IMR-90 (cell line): ENCODE data around the gene HAUS7. TPM values are rescaled to one million over a fixed set of nuclear protein-coding genes. Genes with fewer than 3 reads are reported as not detected.

Experiments used
- ATAC-seq: fragments of 200-7000 bp; cut with Tn5 transposase; 2 replicates; pipeline ENCODE4 v1.9.1; 2020; ENCODE audit warnings: low read depth, mild to moderate bottlenecking, moderate library complexity
- BruUV-seq: library from RNA; stranded (reverse); fragments of 400-500 nt; replicated peaks from 2 replicates; lab custom pipeline; 2021; lab: Mats Ljungman, UMichigan
- CTCF ChIA-PET: fragments of 300-600 bp; formaldehyde crosslinking; extraction: SDS; loops from one replicate; lab custom pipeline; 2021; ENCODE audit warnings: antibody characterized with exemption; lab: Yijun Ruan, JAX
- POLR2A ChIA-PET: fragments of 300-600 bp; sonication (Branson Sonifier 250); formaldehyde crosslinking; loops from one replicate; lab custom pipeline; 2022; ENCODE audit warnings: antibody characterized with exemption; ENCODE audit not compliant: unreplicated experiment; lab: Charles Lee
- DNase-seq: peaks from one replicate; pipeline ENCODE4 v3.0.0; 2013
- H2AFZ ChIP-seq: replicated peaks from 2 replicates; pipeline ENCODE3; 2013; ENCODE audit warnings: low read length, mild to moderate bottlenecking; ENCODE audit not compliant: poor library complexity
- H2AK5ac ChIP-seq: 2 replicates; pipeline ENCODE4 v1.6.1; 2013; ENCODE audit warnings: low read depth, low read length, inconsistent platforms
- H2AK9ac ChIP-seq: replicated peaks from 2 replicates; pipeline ENCODE3; 2013; ENCODE audit warnings: mild to moderate bottlenecking, low read depth, low read length, moderate library complexity; ENCODE audit not compliant: poor library complexity
- H2BK120ac ChIP-seq: 2 replicates; pipeline ENCODE4 v1.6.1; 2013; ENCODE audit warnings: low read depth, low read length, inconsistent platforms
- H2BK15ac ChIP-seq: 3 replicates; pipeline ENCODE4 v1.6.1; 2013; ENCODE audit warnings: low read depth, low read length, inconsistent platforms
- H2BK20ac ChIP-seq: 2 replicates; pipeline ENCODE4 v1.6.1; 2013; ENCODE audit warnings: low read depth, mild to moderate bottlenecking, inconsistent platforms, low read length, moderate library complexity
- H2BK5ac ChIP-seq: 2 replicates; pipeline ENCODE4 v1.6.1; 2013; ENCODE audit warnings: mild to moderate bottlenecking, low read depth, low read length, inconsistent platforms; ENCODE audit not compliant: poor library complexity, severe bottlenecking
- H3K14ac ChIP-seq: replicated peaks from 2 replicates; pipeline ENCODE4 v1.6.1; 2013; ENCODE audit warnings: low read depth, low read length, inconsistent platforms
- H3K18ac ChIP-seq: 2 replicates; pipeline ENCODE4 v1.6.1; 2013; ENCODE audit warnings: low read depth, low read length, control low read depth
- H3K23ac ChIP-seq: 2 replicates; pipeline ENCODE4 v1.6.1; 2013; ENCODE audit warnings: low read depth, low read length, inconsistent platforms
- H3K27ac ChIP-seq: 2 replicates; pipeline ENCODE4 v1.5.1; 2013; ENCODE audit warnings: mild to moderate bottlenecking, control low read depth, low read length; ENCODE audit not compliant: insufficient read depth
- H3K27me3 ChIP-seq: 2 replicates; pipeline ENCODE4 v1.6.1; 2013; ENCODE audit warnings: low read length; ENCODE audit not compliant: control insufficient read depth, insufficient read depth
- H3K36me3 ChIP-seq: 2 replicates; pipeline ENCODE4 v1.6.1; 2013; ENCODE audit warnings: low read length, mixed read lengths; ENCODE audit not compliant: control insufficient read depth, insufficient read depth
- H3K4ac ChIP-seq: 2 replicates; pipeline ENCODE4 v1.6.1; 2013; ENCODE audit warnings: low read depth, low read length, inconsistent platforms
- H3K4me1 ChIP-seq: 2 replicates; pipeline ENCODE4 v1.6.1; 2013; ENCODE audit warnings: low read length, mixed read lengths; ENCODE audit not compliant: control insufficient read depth, insufficient read depth
- H3K4me2 ChIP-seq: 2 replicates; pipeline ENCODE4 v1.6.1; 2013; ENCODE audit warnings: low read depth, mild to moderate bottlenecking, control low read depth, low read length, moderate library complexity
- H3K4me3 ChIP-seq: 2 replicates; pipeline ENCODE4 v1.5.1; 2013; ENCODE audit warnings: low read depth, mild to moderate bottlenecking, control low read depth, low read length, moderate library complexity; ENCODE audit not compliant: insufficient read depth
- H3K56ac ChIP-seq: 2 replicates; pipeline ENCODE4 v1.6.1; 2013; ENCODE audit warnings: low read length, inconsistent platforms; ENCODE audit not compliant: insufficient read depth; ENCODE audit errors: extremely low read depth
- H3K79me1 ChIP-seq, 2 experiments: 2 replicates each; pipeline ENCODE4 v1.6.1; 2013; ENCODE audit warnings: low read length in 2 of 2, inconsistent platforms in 1 of 2, low read depth in 1 of 2
- H3K9ac ChIP-seq: 2 replicates; pipeline ENCODE4 v1.6.1; 2013; ENCODE audit warnings: low read depth, low read length, control low read depth
- H3K9me1 ChIP-seq: 2 replicates; pipeline ENCODE4 v1.6.1; 2013; ENCODE audit warnings: low read length, inconsistent platforms; ENCODE audit not compliant: insufficient read depth
- H3K9me3 ChIP-seq: 2 replicates; pipeline ENCODE4 v1.6.1; 2013; ENCODE audit warnings: low read length; ENCODE audit not compliant: control insufficient read depth, insufficient read depth
- H4K20me1 ChIP-seq: 2 replicates; pipeline ENCODE4 v1.6.1; 2013; ENCODE audit warnings: low read length, inconsistent platforms; ENCODE audit not compliant: insufficient read depth
- H4K5ac ChIP-seq: 2 replicates; pipeline ENCODE4 v1.6.1; 2013; ENCODE audit warnings: mild to moderate bottlenecking, low read depth, low read length, control low read depth
- H4K8ac ChIP-seq, 2 experiments: 2 replicates each; pipeline ENCODE4 v1.6.1; 2013; ENCODE audit warnings: low read depth in 2 of 2, low read length in 2 of 2, control low read depth in 1 of 2, inconsistent platforms in 1 of 2
- H4K91ac ChIP-seq: 2 replicates; pipeline ENCODE4 v1.6.1; 2013; ENCODE audit warnings: low read depth, low read length, inconsistent platforms; ENCODE audit not compliant: insufficient read depth
- BHLHE40 ChIP-seq: fragments of 150-350 bp; IDR thresholded peaks from 2 replicates; pipeline ENCODE4 v1.6.1; 2016; ENCODE audit warnings: mild to moderate bottlenecking, low read depth, low read length
- CEBPB ChIP-seq: IDR thresholded peaks from 2 replicates; pipeline ENCODE4 v1.6.1; 2012; ENCODE audit warnings: low read depth, low read length, improper control_type of control experiment
- MAFK ChIP-seq: IDR thresholded peaks from 2 replicates; pipeline ENCODE4 v1.6.1; 2012; ENCODE audit warnings: low read depth, low read length, improper control_type of control experiment
- MAZ ChIP-seq: IDR thresholded peaks from 2 replicates; pipeline ENCODE4 v1.6.1; 2012; ENCODE audit warnings: low read depth, mild to moderate bottlenecking, low read length, improper control_type of control experiment, moderate library complexity, borderline replicate concordance
- MXI1 ChIP-seq: IDR thresholded peaks from 2 replicates; pipeline ENCODE4 v1.6.1; 2012; ENCODE audit warnings: low read depth, mild to moderate bottlenecking, low read length, moderate library complexity, borderline replicate concordance
- NFE2L2 ChIP-seq: fragments of 150-350 bp; IDR thresholded peaks from 2 replicates; pipeline ENCODE4 v1.6.1; 2016; ENCODE audit warnings: low read depth, mild to moderate bottlenecking, low read length
- RAD21 ChIP-seq: IDR thresholded peaks from 2 replicates; pipeline ENCODE4 v1.6.1; 2012; ENCODE audit warnings: low read length, improper control_type of control experiment
- RCOR1 ChIP-seq: IDR thresholded peaks from 2 replicates; pipeline ENCODE4 v1.6.1; 2012; ENCODE audit warnings: mild to moderate bottlenecking, low read length, improper control_type of control experiment; ENCODE audit not compliant: insufficient replicate concordance
- RFX5 ChIP-seq: IDR thresholded peaks from 2 replicates; pipeline ENCODE4 v1.8.0; 2012; ENCODE audit warnings: low read depth, mild to moderate bottlenecking, low read length, moderate library complexity
- SMC3 ChIP-seq: fragments of 150-350 bp; IDR thresholded peaks from 2 replicates; pipeline ENCODE4 v1.6.1; 2016; ENCODE audit warnings: low read depth, mild to moderate bottlenecking, antibody characterized with exemption, low read length, moderate library complexity
- WGBS, 2 experiments: methylation state at CpG; one replicate each; pipeline versions ENCODE4 v1.1.5 to v1.1.7; 2013; ENCODE audit warnings: missing lambda C conversion rate in 2 of 2; ENCODE audit not compliant: insufficient read length in 1 of 2; ENCODE audit errors: extremely low coverage in 2 of 2; 5-methylcytosine and 5-hydroxymethylcytosine counted together
- dilution Hi-C: fragments of 300-500 bp; cut with HindIII; formaldehyde crosslinking; loops from one replicate; pipeline ENCODE4 v1.14.3; 2018; ENCODE audit warnings: low sequenced_read_pairs; ENCODE audit not compliant: unreplicated experiment
- in situ Hi-C: fragments of 300-500 bp; cut with MboI; formaldehyde crosslinking; loops from 3 replicates; pipeline ENCODE4 v1.14.3; 2019; ENCODE audit warnings: low sequenced_read_pairs, inconsistent platforms, mixed read lengths
- intact Hi-C: fragments of 100-400 bp; cut with micrococcal nuclease; formaldehyde crosslinking; loops from 2 replicates; pipeline ENCODE4 v1.10.0; 2022
- polyA plus RNA-seq, 3 experiments: library from polyadenylated mRNA; depleted of rRNA; stranded (reverse); fragments of >200 nt; gene quantifications; 2 replicates each; pipeline ENCODE4 v1.2.3, GENCODE V29; 2012; ENCODE audit warnings: low replicate concordance in 1 of 3
- total RNA-seq: library from RNA; depleted of rRNA; stranded (reverse); fragments of >200 nt; gene quantifications from 2 replicates; pipeline ENCODE4 v1.2.3, GENCODE V29; 2012
- TF ChIP-seq, protein P1 (sequence below): fragments of 150-350 bp; IDR thresholded peaks from 2 replicates; pipeline ENCODE4 v1.6.1; 2016; ENCODE audit warnings: low read depth, mild to moderate bottlenecking, low read length, moderate library complexity, borderline replicate concordance
- TF ChIP-seq, protein P2 (sequence below): fragments of 150-350 bp; IDR thresholded peaks from 2 replicates; pipeline ENCODE4 v1.6.1; 2017; ENCODE audit warnings: mild to moderate bottlenecking, antibody characterized with exemption, low read length, low read depth
- TF ChIP-seq, protein P3 (sequence below): conservative IDR thresholded peaks from 2 replicates; pipeline ENCODE4 v1.5.1; 2012; ENCODE audit warnings: mild to moderate bottlenecking, low read depth, low read length, improper control_type of control experiment

HAUS7 gene
- total and polyA plus RNA-seq, 2 of the 4 experiments (the other 2 are of a cell fraction), result 10.8 to 25.9 TPM

DNA sequence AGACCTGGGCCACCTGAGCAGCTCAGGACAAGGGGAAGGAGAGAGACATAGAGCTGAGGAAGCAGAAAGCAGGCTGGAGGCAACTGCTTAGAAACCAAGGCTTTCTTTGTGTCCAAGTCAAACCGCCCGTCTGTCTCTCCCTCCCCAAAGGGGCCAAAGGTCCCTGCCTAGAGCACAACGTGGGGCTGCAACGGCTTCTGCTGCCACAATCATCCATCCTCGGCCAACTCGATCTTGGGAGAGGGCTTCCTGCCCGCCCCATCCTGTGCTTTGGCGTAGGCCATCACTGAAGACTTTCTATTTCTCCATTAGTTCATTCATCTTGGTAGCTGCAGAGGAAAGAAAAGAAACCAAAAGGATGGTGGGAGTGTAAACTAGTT lies 22.8 kb downstream of the HAUS7 start:
- no peaks in the 10 kb centered on the region; the same call in 1 of the 2 replicates for H4K20me1 ChIP-seq
- no peaks in the 10 kb centered on the region for H3K4me1 ChIP-seq
- no peak overlapping the region for H2BK20ac ChIP-seq
- H3K9ac ChIP-seq, result no peak overlapping the region
- no peaks in the 10 kb centered on the region for H3K36me3 ChIP-seq
- no peak overlapping the region for H3K27ac ChIP-seq
- DNase-seq (no peak), ATAC-seq (no peak)
- H4K8ac ChIP-seq, result no peak overlapping the region
- no TSS peak for BruUV-seq
- dilution Hi-C loops, result no loop called here
- intact Hi-C loops, result no loop called here
- H3K9me3 ChIP-seq, result peaks cover 3% of the 10 kb centered on the region; the same call in 1 of the 2 replicates
- H3K27me3 ChIP-seq, result no peaks in the 10 kb centered on the region
- POLR2A ChIA-PET, result no interaction called here
- no peak overlapping the region for H3K23ac ChIP-seq
- no peak overlapping the region for H2AK9ac ChIP-seq
- H3K79me1 ChIP-seq, result no peaks in the 10 kb centered on the region
- no peak overlapping the region for H3K4me2 ChIP-seq
- H2BK15ac ChIP-seq, result no peak overlapping the region
- no peak overlapping the region for H2AK5ac ChIP-seq
- no peak overlapping the region for H4K91ac ChIP-seq
- H3K14ac ChIP-seq, result no peak overlapping the region
- H3K4ac ChIP-seq, result no peak overlapping the region
- H2AFZ ChIP-seq, result no peak overlapping the region
- WGBS, 2 experiments, result 92% methylated on average over 2 of the region's 8 CpGs; no CpG with 5 or more reads in 1 of the 2 experiments
- H3K4me3 ChIP-seq, result no peak overlapping the region
- H3K9me1 ChIP-seq, result no peaks in the 10 kb centered on the region
- H3K18ac ChIP-seq, result no peak overlapping the region
- no peak overlapping the region for H4K5ac ChIP-seq
- H2BK5ac ChIP-seq, result no peak overlapping the region
- no peak overlapping the region for H3K56ac ChIP-seq
- in situ Hi-C loops, result no loop called here
- H2BK120ac ChIP-seq, result no peak overlapping the region
- CTCF ChIA-PET, result no interaction called here
- TF ChIP-seq RFX5, result no peak
- TF ChIP-seq CEBPB, result no peak
- no peak for TF ChIP-seq NFE2L2
- no peak for TF ChIP-seq MXI1
- no peak for TF ChIP-seq RAD21
- no peak for TF ChIP-seq MAZ
- TF ChIP-seq BHLHE40, result no peak
- TF ChIP-seq, protein P1, sequence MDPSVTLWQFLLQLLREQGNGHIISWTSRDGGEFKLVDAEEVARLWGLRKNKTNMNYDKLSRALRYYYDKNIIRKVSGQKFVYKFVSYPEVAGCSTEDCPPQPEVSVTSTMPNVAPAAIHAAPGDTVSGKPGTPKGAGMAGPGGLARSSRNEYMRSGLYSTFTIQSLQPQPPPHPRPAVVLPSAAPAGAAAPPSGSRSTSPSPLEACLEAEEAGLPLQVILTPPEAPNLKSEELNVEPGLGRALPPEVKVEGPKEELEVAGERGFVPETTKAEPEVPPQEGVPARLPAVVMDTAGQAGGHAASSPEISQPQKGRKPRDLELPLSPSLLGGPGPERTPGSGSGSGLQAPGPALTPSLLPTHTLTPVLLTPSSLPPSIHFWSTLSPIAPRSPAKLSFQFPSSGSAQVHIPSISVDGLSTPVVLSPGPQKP, result no peak
- no peak for TF ChIP-seq SMC3
- TF ChIP-seq, protein P2, sequence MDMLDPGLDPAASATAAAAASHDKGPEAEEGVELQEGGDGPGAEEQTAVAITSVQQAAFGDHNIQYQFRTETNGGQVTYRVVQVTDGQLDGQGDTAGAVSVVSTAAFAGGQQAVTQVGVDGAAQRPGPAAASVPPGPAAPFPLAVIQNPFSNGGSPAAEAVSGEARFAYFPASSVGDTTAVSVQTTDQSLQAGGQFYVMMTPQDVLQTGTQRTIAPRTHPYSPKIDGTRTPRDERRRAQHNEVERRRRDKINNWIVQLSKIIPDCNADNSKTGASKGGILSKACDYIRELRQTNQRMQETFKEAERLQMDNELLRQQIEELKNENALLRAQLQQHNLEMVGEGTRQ, result no peak
- TF ChIP-seq, protein P3, sequence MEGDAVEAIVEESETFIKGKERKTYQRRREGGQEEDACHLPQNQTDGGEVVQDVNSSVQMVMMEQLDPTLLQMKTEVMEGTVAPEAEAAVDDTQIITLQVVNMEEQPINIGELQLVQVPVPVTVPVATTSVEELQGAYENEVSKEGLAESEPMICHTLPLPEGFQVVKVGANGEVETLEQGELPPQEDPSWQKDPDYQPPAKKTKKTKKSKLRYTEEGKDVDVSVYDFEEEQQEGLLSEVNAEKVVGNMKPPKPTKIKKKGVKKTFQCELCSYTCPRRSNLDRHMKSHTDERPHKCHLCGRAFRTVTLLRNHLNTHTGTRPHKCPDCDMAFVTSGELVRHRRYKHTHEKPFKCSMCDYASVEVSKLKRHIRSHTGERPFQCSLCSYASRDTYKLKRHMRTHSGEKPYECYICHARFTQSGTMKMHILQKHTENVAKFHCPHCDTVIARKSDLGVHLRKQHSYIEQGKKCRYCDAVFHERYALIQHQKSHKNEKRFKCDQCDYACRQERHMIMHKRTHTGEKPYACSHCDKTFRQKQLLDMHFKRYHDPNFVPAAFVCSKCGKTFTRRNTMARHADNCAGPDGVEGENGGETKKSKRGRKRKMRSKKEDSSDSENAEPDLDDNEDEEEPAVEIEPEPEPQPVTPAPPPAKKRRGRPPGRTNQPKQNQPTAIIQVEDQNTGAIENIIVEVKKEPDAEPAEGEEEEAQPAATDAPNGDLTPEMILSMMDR, result no peak
- no peak for TF ChIP-seq MAFK
- TF ChIP-seq RCOR1, result no peak
